ENCODE measurements around the gene PCBP1.

PCBP1 gene

DNA sequence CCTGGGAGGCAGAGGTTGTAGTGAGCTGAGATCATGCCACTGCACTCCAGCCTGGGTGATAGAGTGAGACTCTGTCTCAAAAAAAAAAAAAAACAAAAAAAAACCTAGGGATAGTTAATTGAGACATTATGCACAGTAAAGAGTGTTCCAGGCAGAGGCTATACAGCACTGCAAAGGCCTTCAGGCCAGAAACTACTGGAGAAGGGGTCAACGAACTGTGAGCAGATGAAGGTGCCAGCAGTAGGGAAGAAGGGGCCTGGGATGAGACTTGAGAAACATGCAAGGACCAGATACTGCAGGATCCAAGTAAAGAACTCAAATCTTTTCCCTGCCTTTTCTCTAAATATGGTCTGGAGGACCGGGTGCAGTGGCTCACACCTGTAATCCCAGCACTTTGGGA is 26.0 kb upstream of the PCBP1 start:
- H3K4me3 ChIP-seq (ENCODE audit: low read depth, low read length) = no peak overlapping the region
- in situ Hi-C loops (cut with HindIII; ENCODE audit: low sequenced_read_pairs) = loop anchor here (5.0 kb wide), 1 partner anchor 44 kb away; no protein-coding TSS in a partner anchor
- DNase-seq (ENCODE audit: low read depth) = no peak
- no peak for TF ChIP-seq CTCF (IDR thresholded peaks at IDR 0.05; ENCODE audit: low read depth, low read length, missing control alignments)

GRCh38 chr2:70062270-70062669 is 25.0 kb upstream of the PCBP1 start:
- H3K4me3 ChIP-seq (ENCODE audit: low read depth, low read length) = no peak overlapping the region
- no peak for DNase-seq (ENCODE audit: low read depth)
- in situ Hi-C loops (cut with HindIII; ENCODE audit: low sequenced_read_pairs) = loop anchor here (5.0 kb wide), 1 partner anchor 45 kb away; no protein-coding TSS in a partner anchor
- TF ChIP-seq CTCF (IDR thresholded peaks at IDR 0.05; ENCODE audit: low read depth, low read length, missing control alignments) = no peak

- in situ Hi-C loops (cut with HindIII; ENCODE audit: low sequenced_read_pairs) = no loop called here
- no peak for DNase-seq (ENCODE audit: low read depth)
- TF ChIP-seq CTCF (IDR thresholded peaks at IDR 0.05; ENCODE audit: low read depth, low read length, missing control alignments) = no peak
- H3K4me3 ChIP-seq (ENCODE audit: low read depth, low read length) = no peak overlapping the region
Measured at GRCh38 chr2:70068119-70068518, 19.2 kb upstream of the PCBP1 start.

DNA sequence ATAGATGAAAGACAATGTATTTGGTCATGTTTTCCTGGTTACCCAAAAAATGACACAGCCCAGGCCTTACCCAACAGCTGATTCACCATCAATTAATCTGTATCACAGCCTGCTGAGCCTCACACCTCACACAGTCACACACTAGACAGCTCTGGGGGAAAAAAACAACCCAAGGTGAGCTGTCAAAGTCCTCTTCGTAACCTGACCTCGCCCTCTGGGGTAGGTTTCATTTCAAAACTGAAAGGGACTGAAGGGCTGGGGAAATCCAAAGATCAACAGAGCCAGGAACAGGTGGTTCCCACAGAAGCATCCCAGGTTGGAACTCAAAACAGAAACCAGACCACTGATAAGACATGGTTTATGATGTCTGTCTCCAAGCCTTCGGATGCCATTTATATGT is 18.2 kb upstream of the PCBP1 start:
- no peak for DNase-seq (ENCODE audit: low read depth)
- in situ Hi-C loops (cut with HindIII; ENCODE audit: low sequenced_read_pairs) = no loop called here
- no peak overlapping the region for H3K4me3 ChIP-seq (ENCODE audit: low read depth, low read length)
- no peak for TF ChIP-seq CTCF (IDR thresholded peaks at IDR 0.05; ENCODE audit: low read depth, low read length, missing control alignments)

DNA sequence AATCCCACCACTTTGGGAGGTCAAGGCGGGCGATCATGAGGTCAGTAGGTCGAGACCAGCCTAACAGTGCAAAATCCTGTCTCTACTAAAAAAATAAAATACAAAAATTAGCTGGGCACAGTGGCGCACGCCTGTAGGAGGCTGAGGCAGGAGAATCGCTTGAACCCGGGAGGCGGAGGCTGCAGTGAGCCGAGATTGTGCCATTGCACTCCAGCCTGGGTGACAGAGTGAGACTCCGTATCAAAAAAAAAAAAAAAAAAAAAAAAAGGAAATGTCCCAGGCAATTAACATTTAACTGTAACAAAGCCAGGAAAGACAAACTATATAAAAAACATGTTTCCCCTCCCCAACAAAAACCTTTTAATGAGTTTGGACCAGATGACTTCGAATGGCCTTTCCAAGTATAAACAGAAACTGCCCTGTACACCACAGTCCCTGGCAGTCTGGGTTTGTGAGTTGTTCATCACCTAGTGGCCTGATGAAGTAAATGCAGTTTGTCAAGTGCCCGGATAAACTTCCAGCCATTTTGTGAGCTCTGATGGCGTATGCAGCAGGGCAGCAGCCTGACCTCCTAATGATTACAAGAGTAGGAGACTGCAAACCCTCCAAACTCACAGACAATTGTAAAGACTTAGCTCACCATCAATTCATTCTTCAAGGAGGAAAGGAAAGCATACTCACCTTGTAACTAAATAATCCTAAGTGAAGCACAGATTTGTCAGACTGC is 16.6 kb upstream of the PCBP1 start:
- H3K4me3 ChIP-seq (ENCODE audit: low read depth, low read length) = no peak overlapping the region
- peak; percentile 89 for TF ChIP-seq CTCF (IDR thresholded peaks at IDR 0.05; ENCODE audit: low read depth, low read length, missing control alignments)
- in situ Hi-C loops (cut with HindIII; ENCODE audit: low sequenced_read_pairs) = no loop called here

DNA sequence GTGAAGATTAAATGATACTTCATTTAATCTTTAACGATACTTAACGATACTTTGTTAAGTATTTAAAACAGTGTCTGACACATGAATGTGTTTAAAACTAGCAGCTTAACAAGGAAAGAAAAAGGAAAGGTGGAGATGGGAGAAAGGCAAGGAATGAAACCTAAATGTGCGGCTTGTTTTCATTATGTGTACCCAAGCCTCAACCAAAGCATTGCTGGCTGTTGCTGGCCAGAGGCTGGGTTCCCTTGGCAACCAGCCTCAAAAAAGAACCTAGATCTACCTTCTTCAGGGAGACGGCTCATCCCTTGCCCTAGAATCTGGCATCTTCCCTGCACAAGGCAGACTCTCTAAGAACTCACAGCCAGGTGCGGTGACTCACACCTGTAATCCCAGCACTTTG is 13.8 kb upstream of the PCBP1 start:
- no peak for DNase-seq (ENCODE audit: low read depth)
- in situ Hi-C loops (cut with HindIII; ENCODE audit: low sequenced_read_pairs) = no loop called here
- H3K4me3 ChIP-seq (ENCODE audit: low read depth, low read length) = no peak overlapping the region
- no peak for TF ChIP-seq CTCF (IDR thresholded peaks at IDR 0.05; ENCODE audit: low read depth, low read length, missing control alignments)

More for the DNA sequence above, 16.6 kb upstream of the PCBP1 start:
- peak; percentile 77 for DNase-seq (ENCODE audit: low read depth)
